Osteoblast (primary cell): ENCODE measurements around the gene CLEC19A. TPM values are rescaled to one million over a fixed set of nuclear protein-coding genes. Genes with fewer than 3 reads are reported as not detected.

Experiments
- DNase-seq: peaks from one replicate; pipeline ENCODE4 v3.0.0; 2011; ENCODE audit warnings: low spot score, mixed read lengths; ENCODE audit not compliant: insufficient read length; ENCODE audit errors: missing footprints
- H2AFZ ChIP-seq: 2 replicates; pipeline ENCODE4 v1.6.0; 2011; ENCODE audit warnings: mild to moderate bottlenecking, low read length
- H3K27ac ChIP-seq: 2 replicates; pipeline ENCODE4 v1.5.1; 2011; ENCODE audit warnings: mild to moderate bottlenecking, low read depth, low read length, moderate library complexity
- H3K27me3 ChIP-seq: 2 replicates; pipeline ENCODE4 v1.6.0; 2012; ENCODE audit warnings: mild to moderate bottlenecking, control low read depth, inconsistent platforms, low read length, moderate library complexity; ENCODE audit not compliant: insufficient read depth
- H3K36me3 ChIP-seq: 2 replicates; pipeline ENCODE4 v1.5.1; 2011; ENCODE audit warnings: mild to moderate bottlenecking, low read length, control low read depth, moderate library complexity; ENCODE audit not compliant: insufficient read depth
- H3K4me1 ChIP-seq: 2 replicates; pipeline ENCODE4 v1.5.1; 2011; ENCODE audit warnings: mild to moderate bottlenecking, low read length, control low read depth, moderate library complexity; ENCODE audit not compliant: insufficient read depth
- H3K4me2 ChIP-seq: 2 replicates; pipeline ENCODE4 v1.6.0; 2011; ENCODE audit warnings: mild to moderate bottlenecking, low read length; ENCODE audit not compliant: insufficient read depth
- H3K4me3 ChIP-seq: fragments of 200-600 bp; sonication (generic); 3 replicates; pipeline ENCODE4 v1.5.1; 2012; ENCODE audit warnings: mild to moderate bottlenecking, low read length, inconsistent platforms; ENCODE audit not compliant: insufficient read depth
- H3K79me2 ChIP-seq: 2 replicates; pipeline ENCODE4 v1.6.0; 2012; ENCODE audit warnings: mild to moderate bottlenecking, low read length, control low read depth, inconsistent platforms; ENCODE audit not compliant: insufficient read depth
- H3K9me3 ChIP-seq: 2 replicates; pipeline ENCODE4 v1.5.1; 2011; ENCODE audit warnings: low read depth, low read length, control low read depth
- H4K20me1 ChIP-seq: 2 replicates; pipeline ENCODE4 v1.6.0; 2012; ENCODE audit warnings: mild to moderate bottlenecking, low read length, control low read depth; ENCODE audit not compliant: insufficient read depth
- total RNA-seq: library from RNA; depleted of rRNA; stranded (reverse); fragments of >200 nt; gene quantifications from 2 replicates; pipeline ENCODE4 v1.2.3, GENCODE V29; 2012
- TF ChIP-seq, protein P1 (sequence below): IDR thresholded peaks from 2 replicates; pipeline ENCODE4 v1.5.1; 2011; ENCODE audit warnings: mild to moderate bottlenecking, low read depth, low read length, moderate library complexity; ENCODE audit errors: extremely low read depth

CLEC19A gene
- total RNA-seq, 1 donor, result not detected

- TF ChIP-seq, protein P1, sequence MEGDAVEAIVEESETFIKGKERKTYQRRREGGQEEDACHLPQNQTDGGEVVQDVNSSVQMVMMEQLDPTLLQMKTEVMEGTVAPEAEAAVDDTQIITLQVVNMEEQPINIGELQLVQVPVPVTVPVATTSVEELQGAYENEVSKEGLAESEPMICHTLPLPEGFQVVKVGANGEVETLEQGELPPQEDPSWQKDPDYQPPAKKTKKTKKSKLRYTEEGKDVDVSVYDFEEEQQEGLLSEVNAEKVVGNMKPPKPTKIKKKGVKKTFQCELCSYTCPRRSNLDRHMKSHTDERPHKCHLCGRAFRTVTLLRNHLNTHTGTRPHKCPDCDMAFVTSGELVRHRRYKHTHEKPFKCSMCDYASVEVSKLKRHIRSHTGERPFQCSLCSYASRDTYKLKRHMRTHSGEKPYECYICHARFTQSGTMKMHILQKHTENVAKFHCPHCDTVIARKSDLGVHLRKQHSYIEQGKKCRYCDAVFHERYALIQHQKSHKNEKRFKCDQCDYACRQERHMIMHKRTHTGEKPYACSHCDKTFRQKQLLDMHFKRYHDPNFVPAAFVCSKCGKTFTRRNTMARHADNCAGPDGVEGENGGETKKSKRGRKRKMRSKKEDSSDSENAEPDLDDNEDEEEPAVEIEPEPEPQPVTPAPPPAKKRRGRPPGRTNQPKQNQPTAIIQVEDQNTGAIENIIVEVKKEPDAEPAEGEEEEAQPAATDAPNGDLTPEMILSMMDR, result no peak
- no peaks in the 10 kb centered on the region for H3K79me2 ChIP-seq
These were observed 45.9 kb upstream of the CLEC19A start for GRCh38 chr16:19239511-19240155.

DNA sequence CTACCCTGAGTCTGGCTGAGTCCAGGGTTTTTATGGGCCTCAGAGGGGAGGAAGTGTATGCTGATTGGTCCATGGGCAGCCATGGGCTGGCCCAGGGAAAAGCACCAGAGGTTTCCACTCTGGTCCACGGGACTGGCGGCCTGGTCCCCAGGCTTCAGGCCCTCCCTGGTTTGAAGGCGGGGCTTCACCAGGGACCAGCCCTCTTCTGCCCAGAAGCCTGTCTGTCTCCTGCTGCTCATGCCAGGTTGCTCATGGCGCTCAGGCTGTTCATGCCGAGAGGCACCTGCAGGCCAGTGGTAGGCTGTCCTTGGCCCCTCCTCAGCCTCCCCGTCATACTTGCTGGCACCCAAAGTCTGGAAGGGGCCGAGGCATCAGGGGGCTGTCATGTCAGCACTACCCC lies 45.0 kb upstream of the CLEC19A start:
- no peak overlapping the region for H3K4me3 ChIP-seq
- no peaks in the 10 kb centered on the region for H3K36me3 ChIP-seq
- H3K79me2 ChIP-seq, result no peaks in the 10 kb centered on the region
- TF ChIP-seq, protein P1, result no peak
- H3K27me3 ChIP-seq, result no peaks in the 10 kb centered on the region
- no peak overlapping the region for H3K27ac ChIP-seq
- no peak overlapping the region for H3K4me2 ChIP-seq
- no peaks in the 10 kb centered on the region for H3K4me1 ChIP-seq
- no peak overlapping the region for H2AFZ ChIP-seq
- no peaks in the 10 kb centered on the region for H3K9me3 ChIP-seq
- H4K20me1 ChIP-seq, result no peaks in the 10 kb centered on the region
- no peak for DNase-seq

More at GRCh38 chr16:19239511-19240155, 45.9 kb upstream of the CLEC19A start:
- Histone ChIP-seq H3K4me2 (no peak overlapping the region), H3K27me3 (no peaks in the 10 kb centered on the region), H3K4me1 (no peaks in the 10 kb centered on the region), H3K4me3 (no peak overlapping the region), H3K36me3 (no peaks in the 10 kb centered on the region), H3K9me3 (no peaks in the 10 kb centered on the region), H2AFZ (no peak overlapping the region), H4K20me1 (no peaks in the 10 kb centered on the region), H3K27ac (no peak overlapping the region)
- no peak for DNase-seq

DNA sequence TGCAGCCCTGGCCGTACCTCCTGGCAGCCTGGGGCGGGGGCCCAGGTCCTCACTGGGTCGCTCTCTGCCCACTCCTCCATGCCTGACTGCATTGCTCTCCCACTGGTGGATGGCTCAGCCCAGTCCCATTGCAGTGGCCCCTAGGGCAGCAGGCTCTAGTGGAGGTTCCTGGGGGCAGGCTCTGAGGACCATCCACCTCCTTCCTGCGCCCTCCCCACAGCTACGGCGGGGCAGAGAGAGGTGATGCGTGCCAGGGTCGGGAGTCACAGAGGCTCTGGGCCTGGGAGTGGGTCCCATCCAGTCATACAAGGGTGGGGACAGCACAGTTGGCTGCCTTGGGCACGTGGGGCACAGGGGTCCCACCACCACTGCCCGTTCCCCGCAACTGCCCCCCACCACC lies 44.0 kb upstream of the CLEC19A start:
- Histone ChIP-seq H3K9me3 (no peaks in the 10 kb centered on the region), H3K79me2 (no peaks in the 10 kb centered on the region), H3K4me1 (no peaks in the 10 kb centered on the region), H4K20me1 (no peaks in the 10 kb centered on the region), H3K27me3 (no peaks in the 10 kb centered on the region), H2AFZ (no peak overlapping the region), H3K36me3 (no peaks in the 10 kb centered on the region), H3K4me2 (no peak overlapping the region), H3K27ac (no peak overlapping the region), H3K4me3 (no peak overlapping the region)
- TF ChIP-seq, protein P1, result no peak
- DNase-seq, result peak; percentile 39

GRCh38 chr16:19242186-19242585 lies 43.3 kb upstream of the CLEC19A start:
- Histone ChIP-seq H3K79me2 (no peaks in the 10 kb centered on the region), H3K27ac (no peak overlapping the region)
- DNase-seq, result no peak

More at GRCh38 chr16:19242186-19242585, 43.3 kb upstream of the CLEC19A start:
- Histone ChIP-seq H2AFZ (no peak overlapping the region), H3K9me3 (no peaks in the 10 kb centered on the region), H4K20me1 (no peaks in the 10 kb centered on the region), H3K27me3 (no peaks in the 10 kb centered on the region), H3K4me1 (no peaks in the 10 kb centered on the region), H3K4me2 (no peak overlapping the region), H3K4me3 (no peak overlapping the region), H3K36me3 (no peaks in the 10 kb centered on the region)
- TF ChIP-seq, protein P1, result no peak
